Esophagus muscularis mucosa (tissue), 4 donors: ENCODE results near the gene MYO1D.

Experiments used
- EP300 ChIP-seq: sonication (generic); formaldehyde crosslinking; IDR thresholded peaks from one replicate; pipeline ENCODE4 v1.6.1; 2017; ENCODE audit warnings: antibody characterized with exemption
- POLR2A ChIP-seq: fragments of 450-650 bp; IDR thresholded peaks from one replicate; pipeline ENCODE4 v1.6.1; 2017; ENCODE audit warnings: antibody characterized with exemption, moderate library complexity, mild to moderate bottlenecking, low read depth
- POLR2AphosphoS5 ChIP-seq, 2 donors: sonication (generic); formaldehyde crosslinking; IDR thresholded peaks; one replicate each; pipeline ENCODE4 v1.6.1; 2017; ENCODE audit warnings: antibody characterized with exemption in 2 of 2
- TF ChIP-seq, protein P1 (sequence below), 3 experiments: fragments of 200-600 bp in 2 of 3; fragments of 450-650 bp in 1 of 3; sonication (generic) in 2 of 3; IDR thresholded peaks; one replicate each; pipeline ENCODE4 v1.5.1; 2017 to 2019; ENCODE audit warnings: antibody characterized with exemption in 3 of 3, mild to moderate bottlenecking in 2 of 3, moderate library complexity in 1 of 3

DNA sequence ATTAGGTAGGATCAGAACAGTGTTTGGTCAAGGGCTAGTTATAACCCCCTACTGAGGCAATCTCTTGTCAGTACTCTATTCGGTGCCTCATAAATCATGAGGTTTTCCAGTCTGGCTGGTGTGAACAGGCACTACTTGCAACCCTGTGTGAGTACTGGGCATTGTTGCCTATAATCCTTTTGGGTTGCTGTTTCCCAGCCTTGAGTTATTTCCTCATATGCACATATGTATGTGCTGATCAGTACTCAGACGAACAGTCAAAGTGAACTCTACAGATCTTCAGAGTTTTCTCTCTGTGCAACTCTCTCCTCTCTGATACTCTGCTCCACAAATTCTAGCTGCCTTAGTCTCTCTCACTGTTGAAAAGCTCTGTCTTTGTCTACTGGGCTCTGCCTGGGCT is 225.8 kb downstream of the MYO1D start:
- TF ChIP-seq, protein P1, sequence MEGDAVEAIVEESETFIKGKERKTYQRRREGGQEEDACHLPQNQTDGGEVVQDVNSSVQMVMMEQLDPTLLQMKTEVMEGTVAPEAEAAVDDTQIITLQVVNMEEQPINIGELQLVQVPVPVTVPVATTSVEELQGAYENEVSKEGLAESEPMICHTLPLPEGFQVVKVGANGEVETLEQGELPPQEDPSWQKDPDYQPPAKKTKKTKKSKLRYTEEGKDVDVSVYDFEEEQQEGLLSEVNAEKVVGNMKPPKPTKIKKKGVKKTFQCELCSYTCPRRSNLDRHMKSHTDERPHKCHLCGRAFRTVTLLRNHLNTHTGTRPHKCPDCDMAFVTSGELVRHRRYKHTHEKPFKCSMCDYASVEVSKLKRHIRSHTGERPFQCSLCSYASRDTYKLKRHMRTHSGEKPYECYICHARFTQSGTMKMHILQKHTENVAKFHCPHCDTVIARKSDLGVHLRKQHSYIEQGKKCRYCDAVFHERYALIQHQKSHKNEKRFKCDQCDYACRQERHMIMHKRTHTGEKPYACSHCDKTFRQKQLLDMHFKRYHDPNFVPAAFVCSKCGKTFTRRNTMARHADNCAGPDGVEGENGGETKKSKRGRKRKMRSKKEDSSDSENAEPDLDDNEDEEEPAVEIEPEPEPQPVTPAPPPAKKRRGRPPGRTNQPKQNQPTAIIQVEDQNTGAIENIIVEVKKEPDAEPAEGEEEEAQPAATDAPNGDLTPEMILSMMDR (IDR thresholded peaks at IDR 0.05), result no peak
- TF ChIP-seq EP300 (no peak), POLR2A (no peak), POLR2AphosphoS5 (IDR thresholded peaks at IDR 0.05) (no peak)
